IMR-90 (cell line): ENCODE measurements around the gene SNRPA1. TPM values are rescaled to one million over a fixed set of nuclear protein-coding genes. Genes with fewer than 3 reads are reported as not detected.

Experiments used
- ATAC-seq: fragments of 200-7000 bp; cut with Tn5 transposase; 2 replicates; pipeline ENCODE4 v1.9.1; 2020; ENCODE audit warnings: low read depth, mild to moderate bottlenecking, moderate library complexity
- BruUV-seq: library from RNA; stranded (reverse); fragments of 400-500 nt; replicated peaks from 2 replicates; lab custom pipeline; 2021; lab: Mats Ljungman, UMichigan
- CTCF ChIA-PET: fragments of 300-600 bp; formaldehyde crosslinking; extraction: SDS; loops from one replicate; lab custom pipeline; 2021; ENCODE audit warnings: antibody characterized with exemption; lab: Yijun Ruan, JAX
- POLR2A ChIA-PET: fragments of 300-600 bp; sonication (Branson Sonifier 250); formaldehyde crosslinking; loops from one replicate; lab custom pipeline; 2022; ENCODE audit warnings: antibody characterized with exemption; ENCODE audit not compliant: unreplicated experiment; lab: Charles Lee
- DNase-seq: peaks from one replicate; pipeline ENCODE4 v3.0.0; 2013
- H2AFZ ChIP-seq: replicated peaks from 2 replicates; pipeline ENCODE3; 2013; ENCODE audit warnings: low read length, mild to moderate bottlenecking; ENCODE audit not compliant: poor library complexity
- H2AK5ac ChIP-seq: 2 replicates; pipeline ENCODE4 v1.6.1; 2013; ENCODE audit warnings: low read depth, low read length, inconsistent platforms
- H2AK9ac ChIP-seq: replicated peaks from 2 replicates; pipeline ENCODE3; 2013; ENCODE audit warnings: mild to moderate bottlenecking, low read depth, low read length, moderate library complexity; ENCODE audit not compliant: poor library complexity
- H2BK120ac ChIP-seq: 2 replicates; pipeline ENCODE4 v1.6.1; 2013; ENCODE audit warnings: low read depth, low read length, inconsistent platforms
- H2BK15ac ChIP-seq: 3 replicates; pipeline ENCODE4 v1.6.1; 2013; ENCODE audit warnings: low read depth, low read length, inconsistent platforms
- H2BK20ac ChIP-seq: 2 replicates; pipeline ENCODE4 v1.6.1; 2013; ENCODE audit warnings: low read depth, mild to moderate bottlenecking, inconsistent platforms, low read length, moderate library complexity
- H2BK5ac ChIP-seq: 2 replicates; pipeline ENCODE4 v1.6.1; 2013; ENCODE audit warnings: mild to moderate bottlenecking, low read depth, low read length, inconsistent platforms; ENCODE audit not compliant: poor library complexity, severe bottlenecking
- H3K14ac ChIP-seq: replicated peaks from 2 replicates; pipeline ENCODE4 v1.6.1; 2013; ENCODE audit warnings: low read depth, low read length, inconsistent platforms
- H3K18ac ChIP-seq: 2 replicates; pipeline ENCODE4 v1.6.1; 2013; ENCODE audit warnings: low read depth, low read length, control low read depth
- H3K23ac ChIP-seq: 2 replicates; pipeline ENCODE4 v1.6.1; 2013; ENCODE audit warnings: low read depth, low read length, inconsistent platforms
- H3K27ac ChIP-seq: 2 replicates; pipeline ENCODE4 v1.5.1; 2013; ENCODE audit warnings: mild to moderate bottlenecking, control low read depth, low read length; ENCODE audit not compliant: insufficient read depth
- H3K27me3 ChIP-seq: 2 replicates; pipeline ENCODE4 v1.6.1; 2013; ENCODE audit warnings: low read length; ENCODE audit not compliant: control insufficient read depth, insufficient read depth
- H3K36me3 ChIP-seq: 2 replicates; pipeline ENCODE4 v1.6.1; 2013; ENCODE audit warnings: low read length, mixed read lengths; ENCODE audit not compliant: control insufficient read depth, insufficient read depth
- H3K4ac ChIP-seq: 2 replicates; pipeline ENCODE4 v1.6.1; 2013; ENCODE audit warnings: low read depth, low read length, inconsistent platforms
- H3K4me1 ChIP-seq: 2 replicates; pipeline ENCODE4 v1.6.1; 2013; ENCODE audit warnings: low read length, mixed read lengths; ENCODE audit not compliant: control insufficient read depth, insufficient read depth
- H3K4me2 ChIP-seq: 2 replicates; pipeline ENCODE4 v1.6.1; 2013; ENCODE audit warnings: low read depth, mild to moderate bottlenecking, control low read depth, low read length, moderate library complexity
- H3K4me3 ChIP-seq: 2 replicates; pipeline ENCODE4 v1.5.1; 2013; ENCODE audit warnings: low read depth, mild to moderate bottlenecking, control low read depth, low read length, moderate library complexity; ENCODE audit not compliant: insufficient read depth
- H3K56ac ChIP-seq: 2 replicates; pipeline ENCODE4 v1.6.1; 2013; ENCODE audit warnings: low read length, inconsistent platforms; ENCODE audit not compliant: insufficient read depth; ENCODE audit errors: extremely low read depth
- H3K79me1 ChIP-seq, 2 experiments: 2 replicates each; pipeline ENCODE4 v1.6.1; 2013; ENCODE audit warnings: low read length in 2 of 2, inconsistent platforms in 1 of 2, low read depth in 1 of 2
- H3K9ac ChIP-seq: 2 replicates; pipeline ENCODE4 v1.6.1; 2013; ENCODE audit warnings: low read depth, low read length, control low read depth
- H3K9me1 ChIP-seq: 2 replicates; pipeline ENCODE4 v1.6.1; 2013; ENCODE audit warnings: low read length, inconsistent platforms; ENCODE audit not compliant: insufficient read depth
- H3K9me3 ChIP-seq: 2 replicates; pipeline ENCODE4 v1.6.1; 2013; ENCODE audit warnings: low read length; ENCODE audit not compliant: control insufficient read depth, insufficient read depth
- H4K20me1 ChIP-seq: 2 replicates; pipeline ENCODE4 v1.6.1; 2013; ENCODE audit warnings: low read length, inconsistent platforms; ENCODE audit not compliant: insufficient read depth
- H4K5ac ChIP-seq: 2 replicates; pipeline ENCODE4 v1.6.1; 2013; ENCODE audit warnings: mild to moderate bottlenecking, low read depth, low read length, control low read depth
- H4K8ac ChIP-seq, 2 experiments: 2 replicates each; pipeline ENCODE4 v1.6.1; 2013; ENCODE audit warnings: low read depth in 2 of 2, low read length in 2 of 2, control low read depth in 1 of 2, inconsistent platforms in 1 of 2
- H4K91ac ChIP-seq: 2 replicates; pipeline ENCODE4 v1.6.1; 2013; ENCODE audit warnings: low read depth, low read length, inconsistent platforms; ENCODE audit not compliant: insufficient read depth
- BHLHE40 ChIP-seq: fragments of 150-350 bp; IDR thresholded peaks from 2 replicates; pipeline ENCODE4 v1.6.1; 2016; ENCODE audit warnings: mild to moderate bottlenecking, low read depth, low read length
- CEBPB ChIP-seq: IDR thresholded peaks from 2 replicates; pipeline ENCODE4 v1.6.1; 2012; ENCODE audit warnings: low read depth, low read length, improper control_type of control experiment
- CTCF ChIP-seq: conservative IDR thresholded peaks from 2 replicates; pipeline ENCODE4 v1.5.1; 2012; ENCODE audit warnings: mild to moderate bottlenecking, low read depth, low read length, improper control_type of control experiment
- ELK1 ChIP-seq: fragments of 150-350 bp; IDR thresholded peaks from 2 replicates; pipeline ENCODE4 v1.6.1; 2016; ENCODE audit warnings: low read depth, mild to moderate bottlenecking, low read length, moderate library complexity, borderline replicate concordance
- FOS ChIP-seq: fragments of 150-350 bp; IDR thresholded peaks from 2 replicates; pipeline ENCODE4 v1.6.1; 2016; ENCODE audit warnings: low read depth, low read length
- MAFK ChIP-seq: IDR thresholded peaks from 2 replicates; pipeline ENCODE4 v1.6.1; 2012; ENCODE audit warnings: low read depth, low read length, improper control_type of control experiment
- MAZ ChIP-seq: IDR thresholded peaks from 2 replicates; pipeline ENCODE4 v1.6.1; 2012; ENCODE audit warnings: low read depth, mild to moderate bottlenecking, low read length, improper control_type of control experiment, moderate library complexity, borderline replicate concordance
- MXI1 ChIP-seq: IDR thresholded peaks from 2 replicates; pipeline ENCODE4 v1.6.1; 2012; ENCODE audit warnings: low read depth, mild to moderate bottlenecking, low read length, moderate library complexity, borderline replicate concordance
- NFE2L2 ChIP-seq: fragments of 150-350 bp; IDR thresholded peaks from 2 replicates; pipeline ENCODE4 v1.6.1; 2016; ENCODE audit warnings: low read depth, mild to moderate bottlenecking, low read length
- POLR2A ChIP-seq: IDR thresholded peaks from 2 replicates; pipeline ENCODE4 v1.6.1; 2012; ENCODE audit warnings: mild to moderate bottlenecking, low read depth, low read length
- RAD21 ChIP-seq: IDR thresholded peaks from 2 replicates; pipeline ENCODE4 v1.6.1; 2012; ENCODE audit warnings: low read length, improper control_type of control experiment
- SMC3 ChIP-seq: fragments of 150-350 bp; IDR thresholded peaks from 2 replicates; pipeline ENCODE4 v1.6.1; 2016; ENCODE audit warnings: low read depth, mild to moderate bottlenecking, antibody characterized with exemption, low read length, moderate library complexity
- USF2 ChIP-seq: fragments of 150-350 bp; IDR thresholded peaks from 2 replicates; pipeline ENCODE4 v1.6.1; 2017; ENCODE audit warnings: mild to moderate bottlenecking, antibody characterized with exemption, low read length, low read depth
- WGBS, 2 experiments: methylation state at CpG; one replicate each; pipeline versions ENCODE4 v1.1.5 to v1.1.7; 2013; ENCODE audit warnings: missing lambda C conversion rate in 2 of 2; ENCODE audit not compliant: insufficient read length in 1 of 2; ENCODE audit errors: extremely low coverage in 2 of 2; 5-methylcytosine and 5-hydroxymethylcytosine counted together
- dilution Hi-C: fragments of 300-500 bp; cut with HindIII; formaldehyde crosslinking; loops from one replicate; pipeline ENCODE4 v1.14.3; 2018; ENCODE audit warnings: low sequenced_read_pairs; ENCODE audit not compliant: unreplicated experiment
- in situ Hi-C: fragments of 300-500 bp; cut with MboI; formaldehyde crosslinking; loops from 3 replicates; pipeline ENCODE4 v1.14.3; 2019; ENCODE audit warnings: low sequenced_read_pairs, inconsistent platforms, mixed read lengths
- intact Hi-C: fragments of 100-400 bp; cut with micrococcal nuclease; formaldehyde crosslinking; loops from 2 replicates; pipeline ENCODE4 v1.10.0; 2022
- polyA plus RNA-seq, 3 experiments: library from polyadenylated mRNA; depleted of rRNA; stranded (reverse); fragments of >200 nt; gene quantifications; 2 replicates each; pipeline ENCODE4 v1.2.3, GENCODE V29; 2012; ENCODE audit warnings: low replicate concordance in 1 of 3
- total RNA-seq: library from RNA; depleted of rRNA; stranded (reverse); fragments of >200 nt; gene quantifications from 2 replicates; pipeline ENCODE4 v1.2.3, GENCODE V29; 2012

Gene SNRPA1
- total and polyA plus RNA-seq, 2 of the 4 experiments (the other 2 are of a cell fraction) = 37.1 to 79.9 TPM

GRCh38 chr15:101307048-101307896 is 12.2 kb upstream of the SNRPA1 start:
- no peaks in the 10 kb centered on the region for H3K79me1 ChIP-seq
- 71% methylated on average over 8 of the region's 24 CpGs; no CpG with 5 or more reads in 1 of the 2 experiments for WGBS, 2 experiments
- no peak overlapping the region for H2BK120ac ChIP-seq
- H3K27me3 ChIP-seq = peaks cover 21% of the 10 kb centered on the region
- no TSS peak for BruUV-seq
- no peaks in the 10 kb centered on the region for H4K20me1 ChIP-seq
- H2BK5ac ChIP-seq = no peak overlapping the region
- ATAC-seq = no peak
- H4K5ac ChIP-seq = no peak overlapping the region
- POLR2A ChIA-PET = no interaction called here
- H2BK20ac ChIP-seq = no peak overlapping the region
- H3K4me3 ChIP-seq = no peak overlapping the region
- no peak overlapping the region for H4K8ac ChIP-seq
- H2AFZ ChIP-seq = peak overlapping the region; percentile 58
- no peak overlapping the region for H3K56ac ChIP-seq
- no peak overlapping the region for H3K9ac ChIP-seq
- no peak overlapping the region for H2BK15ac ChIP-seq
- in situ Hi-C loops = no loop called here
- H3K36me3 ChIP-seq = no peaks in the 10 kb centered on the region
- no peak overlapping the region for H3K23ac ChIP-seq
- dilution Hi-C loops = no loop called here
- H3K18ac ChIP-seq = no peak overlapping the region
- no peak overlapping the region for H3K4ac ChIP-seq
- intact Hi-C loops = no loop called here
- no peak overlapping the region for H3K4me2 ChIP-seq
- H3K4me1 ChIP-seq = no peaks in the 10 kb centered on the region
- no peaks in the 10 kb centered on the region for H3K9me3 ChIP-seq
- no peak for TF ChIP-seq POLR2A
- TF ChIP-seq MAFK = no peak
- no peak for TF ChIP-seq MAZ
- TF ChIP-seq SMC3 = no peak
- no peak for TF ChIP-seq USF2
- TF ChIP-seq BHLHE40 = no peak
- no peak for TF ChIP-seq ELK1
- no peak for TF ChIP-seq RAD21
- no peak for TF ChIP-seq CTCF
- no peak for TF ChIP-seq MXI1
- no peak for TF ChIP-seq FOS
- no peak for TF ChIP-seq NFE2L2
- TF ChIP-seq CEBPB = no peak
- no peak overlapping the region for H2AK9ac ChIP-seq
- no peaks in the 10 kb centered on the region for H3K9me1 ChIP-seq
- no peak overlapping the region for H3K14ac ChIP-seq
- CTCF ChIA-PET = interaction anchor here (1.0 kb wide), 1 partner anchor 10 kb away, joined by 3 read pairs; no protein-coding TSS in a partner anchor
- no peak overlapping the region for H4K91ac ChIP-seq
- H3K27ac ChIP-seq = no peak overlapping the region
- no peak overlapping the region for H2AK5ac ChIP-seq
- DNase-seq = no peak
